WTC11 (cell line): ENCODE measurements around the gene FOXO3. TPM values are rescaled to one million over a fixed set of nuclear protein-coding genes. Genes with fewer than 3 reads are reported as not detected.

Experiments
- ATAC-seq: fragments of 200-7000 bp; cut with Tn5 transposase; 2 replicates; pipeline ENCODE4 v1.10.0; 2021; ENCODE audit warnings: mild to moderate bottlenecking, moderate library complexity
- CTCF ChIA-PET: fragments of 300-600 bp; sonication (Branson Sonifier 250); formaldehyde crosslinking; loops from one replicate; lab custom pipeline; 2021; ENCODE audit warnings: antibody characterized with exemption; lab: Charles Lee
- POLR2A ChIA-PET: fragments of 350-600 bp; sonication (Branson Sonifier 250); formaldehyde crosslinking; loops from one replicate; lab custom pipeline; 2021; ENCODE audit warnings: antibody characterized with exemption; lab: Charles Lee
- DNase-seq: peaks from one replicate; pipeline ENCODE4 v3.0.0; 2021; ENCODE audit warnings: low spot score
- H3K27ac Mint-ChIP-seq: 2 replicates; pipeline ENCODE4 v1.8.0; 2021; ENCODE audit warnings: mixed read lengths
- H3K27me3 Mint-ChIP-seq: 2 replicates; pipeline ENCODE4 v1.8.0; 2021; ENCODE audit warnings: low read depth, mild to moderate bottlenecking, moderate library complexity, mixed read lengths
- H3K36me3 Mint-ChIP-seq: 2 replicates; pipeline ENCODE4 v1.8.0; 2021; ENCODE audit warnings: mixed read lengths
- H3K4me1 Mint-ChIP-seq: 2 replicates; pipeline ENCODE4 v1.8.0; 2022; ENCODE audit warnings: mixed read lengths
- H3K4me3 Mint-ChIP-seq: 2 replicates; pipeline ENCODE4 v1.8.0; 2021; ENCODE audit warnings: mild to moderate bottlenecking, moderate library complexity, mixed read lengths
- H3K9me3 Mint-ChIP-seq: 2 replicates; pipeline ENCODE4 v1.8.0; 2021; ENCODE audit warnings: mixed read lengths
- ATF1 ChIP-seq: sonication (generic); formaldehyde crosslinking; IDR thresholded peaks from 2 replicates; pipeline ENCODE4 v1.8.1; 2023; ENCODE audit warnings: mild to moderate bottlenecking, moderate library complexity, missing genetic modification reagents
- CREB1 ChIP-seq: sonication (generic); formaldehyde crosslinking; IDR thresholded peaks from 2 replicates; pipeline ENCODE4 v1.8.0; 2023; ENCODE audit warnings: mild to moderate bottlenecking, missing genetic modification reagents
- FOXK1 ChIP-seq: sonication (generic); formaldehyde crosslinking; IDR thresholded peaks from 2 replicates; pipeline ENCODE4 v1.8.0; 2022; ENCODE audit warnings: mild to moderate bottlenecking, moderate library complexity, missing genetic modification reagents
- FOXP1 ChIP-seq: sonication (generic); formaldehyde crosslinking; IDR thresholded peaks from 2 replicates; pipeline ENCODE4 v1.8.0; 2022; ENCODE audit warnings: missing genetic modification reagents, mild to moderate bottlenecking, moderate library complexity, borderline replicate concordance
- GTF2I ChIP-seq: fragments of 250-450 bp; sonication (Bioruptor Pico); conservative IDR thresholded peaks from 2 replicates; pipeline ENCODE4 v1.4.0; 2021; ENCODE audit warnings: mild to moderate bottlenecking
- IRF2 ChIP-seq: sonication (generic); formaldehyde crosslinking; IDR thresholded peaks from 2 replicates; pipeline ENCODE4 v1.8.0; 2022; ENCODE audit warnings: low read depth, missing genetic modification reagents, borderline replicate concordance
- JUN ChIP-seq: sonication (generic); formaldehyde crosslinking; IDR thresholded peaks from 2 replicates; pipeline ENCODE4 v1.8.0; 2023; ENCODE audit warnings: mild to moderate bottlenecking, missing genetic modification reagents
- KAT7 ChIP-seq: sonication (generic); formaldehyde crosslinking; IDR thresholded peaks from 2 replicates; pipeline ENCODE4 v1.8.1; 2023; ENCODE audit warnings: missing genetic modification reagents, mild to moderate bottlenecking, borderline replicate concordance
- MXD4 ChIP-seq: fragments of 250-450 bp; sonication (Bioruptor Pico); IDR thresholded peaks from 2 replicates; pipeline ENCODE4 v1.8.0; 2021; ENCODE audit warnings: mild to moderate bottlenecking, moderate library complexity, borderline replicate concordance
- MYBL2 ChIP-seq: sonication (generic); formaldehyde crosslinking; IDR thresholded peaks from 2 replicates; pipeline ENCODE4 v1.8.1; 2023; ENCODE audit warnings: mild to moderate bottlenecking, moderate library complexity, missing genetic modification reagents
- NFYB ChIP-seq: sonication (generic); formaldehyde crosslinking; conservative IDR thresholded peaks from 2 replicates; pipeline ENCODE4 v1.8.0; 2022; ENCODE audit warnings: low read depth, missing genetic modification reagents
- SMAD4 ChIP-seq: sonication (generic); formaldehyde crosslinking; IDR thresholded peaks from 2 replicates; pipeline ENCODE4 v1.8.0; 2022; ENCODE audit warnings: mild to moderate bottlenecking, missing genetic modification reagents
- SP1 ChIP-seq: sonication (generic); formaldehyde crosslinking; conservative IDR thresholded peaks from 2 replicates; pipeline ENCODE4 v1.8.1; 2022; ENCODE audit warnings: missing genetic modification reagents
- TEAD4 ChIP-seq: sonication (generic); formaldehyde crosslinking; IDR thresholded peaks from 2 replicates; pipeline ENCODE4 v1.8.0; 2022; ENCODE audit warnings: mild to moderate bottlenecking, missing genetic modification reagents
- ZNF219 ChIP-seq: sonication (generic); formaldehyde crosslinking; IDR thresholded peaks from 2 replicates; pipeline ENCODE4 v1.8.0; 2023; ENCODE audit warnings: missing genetic modification reagents, mild to moderate bottlenecking, borderline replicate concordance
- ZNF232 ChIP-seq: sonication (generic); formaldehyde crosslinking; IDR thresholded peaks from 2 replicates; pipeline ENCODE4 v1.8.0; 2022; ENCODE audit warnings: mild to moderate bottlenecking, missing genetic modification reagents
- ZNF671 ChIP-seq: fragments of 250-450 bp; sonication (Bioruptor Pico); IDR thresholded peaks from 2 replicates; pipeline ENCODE4 v1.8.0; 2021; ENCODE audit warnings: mild to moderate bottlenecking
- total RNA-seq: library from RNA; stranded (reverse); gene quantifications from 3 replicates; pipeline ENCODE4 v1.2.3, GENCODE V29; 2021
- TF ChIP-seq, protein P1 (sequence below): sonication (generic); formaldehyde crosslinking; IDR thresholded peaks from 2 replicates; pipeline ENCODE4 v1.8.1; 2023; ENCODE audit warnings: mild to moderate bottlenecking, missing genetic modification reagents
- TF ChIP-seq, protein P2 (sequence below): fragments of 250-450 bp; sonication (Bioruptor Pico); IDR thresholded peaks from 2 replicates; pipeline ENCODE4 v1.9.0; 2021; ENCODE audit warnings: mild to moderate bottlenecking
- TF ChIP-seq, protein P3 (sequence below): sonication (generic); formaldehyde crosslinking; IDR thresholded peaks from 2 replicates; pipeline ENCODE4 v1.8.1; 2023; ENCODE audit warnings: mild to moderate bottlenecking, moderate library complexity, missing genetic modification reagents
- TF ChIP-seq, protein P4 (sequence below): sonication (generic); formaldehyde crosslinking; IDR thresholded peaks from 2 replicates; pipeline ENCODE4 v1.8.1; 2022; ENCODE audit warnings: low read depth, missing genetic modification reagents, borderline replicate concordance
- TF ChIP-seq, protein P5 (sequence below): sonication (generic); formaldehyde crosslinking; IDR thresholded peaks from 2 replicates; pipeline ENCODE4 v1.8.0; 2023; ENCODE audit warnings: missing genetic modification reagents
- TF ChIP-seq, protein P6 (sequence below): sonication (generic); formaldehyde crosslinking; IDR thresholded peaks from 2 replicates; pipeline ENCODE4 v1.8.1; 2023; ENCODE audit warnings: mild to moderate bottlenecking, missing genetic modification reagents, borderline replicate concordance

The FOXO3 gene
- total RNA-seq, 1 experiment from 2014 or later = 15.6 TPM

DNA sequence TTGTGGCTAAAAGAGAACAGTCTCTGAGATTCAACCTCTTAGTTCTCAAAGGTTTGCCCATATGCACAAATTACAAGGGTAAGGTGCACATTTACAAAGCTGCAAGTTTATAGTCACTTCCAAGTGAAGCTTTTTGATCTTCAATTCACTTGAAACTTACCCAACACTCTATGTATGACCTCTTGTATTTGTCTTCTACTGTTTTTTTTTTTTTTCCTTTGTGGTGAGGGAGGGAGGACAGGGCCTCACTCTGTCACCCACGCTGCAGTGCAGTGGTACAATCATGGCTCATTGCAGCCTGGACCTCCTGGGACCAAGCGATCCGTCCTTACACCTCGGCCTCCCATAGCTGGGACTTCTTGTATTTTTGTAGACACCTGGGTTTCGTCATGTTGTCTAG lies 4.5 kb upstream of the FOXO3 start:
- no peak for TF ChIP-seq MYBL2 (CRISPR knock-in tag)
- no peak for TF ChIP-seq NFYB (CRISPR knock-in tag)
- no peak for TF ChIP-seq GTF2I (CRISPR knock-in tag)
- TF ChIP-seq FOXP1 (CRISPR knock-in tag) = no peak
- no peak for TF ChIP-seq JUN (CRISPR knock-in tag)
- TF ChIP-seq, protein P1, sequence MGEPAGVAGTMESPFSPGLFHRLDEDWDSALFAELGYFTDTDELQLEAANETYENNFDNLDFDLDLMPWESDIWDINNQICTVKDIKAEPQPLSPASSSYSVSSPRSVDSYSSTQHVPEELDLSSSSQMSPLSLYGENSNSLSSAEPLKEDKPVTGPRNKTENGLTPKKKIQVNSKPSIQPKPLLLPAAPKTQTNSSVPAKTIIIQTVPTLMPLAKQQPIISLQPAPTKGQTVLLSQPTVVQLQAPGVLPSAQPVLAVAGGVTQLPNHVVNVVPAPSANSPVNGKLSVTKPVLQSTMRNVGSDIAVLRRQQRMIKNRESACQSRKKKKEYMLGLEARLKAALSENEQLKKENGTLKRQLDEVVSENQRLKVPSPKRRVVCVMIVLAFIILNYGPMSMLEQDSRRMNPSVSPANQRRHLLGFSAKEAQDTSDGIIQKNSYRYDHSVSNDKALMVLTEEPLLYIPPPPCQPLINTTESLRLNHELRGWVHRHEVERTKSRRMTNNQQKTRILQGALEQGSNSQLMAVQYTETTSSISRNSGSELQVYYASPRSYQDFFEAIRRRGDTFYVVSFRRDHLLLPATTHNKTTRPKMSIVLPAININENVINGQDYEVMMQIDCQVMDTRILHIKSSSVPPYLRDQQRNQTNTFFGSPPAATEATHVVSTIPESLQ (CRISPR knock-in tag) = no peak
- TF ChIP-seq, protein P2, sequence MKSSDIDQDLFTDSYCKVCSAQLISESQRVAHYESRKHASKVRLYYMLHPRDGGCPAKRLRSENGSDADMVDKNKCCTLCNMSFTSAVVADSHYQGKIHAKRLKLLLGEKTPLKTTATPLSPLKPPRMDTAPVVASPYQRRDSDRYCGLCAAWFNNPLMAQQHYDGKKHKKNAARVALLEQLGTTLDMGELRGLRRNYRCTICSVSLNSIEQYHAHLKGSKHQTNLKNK (CRISPR knock-in tag) = no peak
- TF ChIP-seq, protein P3, sequence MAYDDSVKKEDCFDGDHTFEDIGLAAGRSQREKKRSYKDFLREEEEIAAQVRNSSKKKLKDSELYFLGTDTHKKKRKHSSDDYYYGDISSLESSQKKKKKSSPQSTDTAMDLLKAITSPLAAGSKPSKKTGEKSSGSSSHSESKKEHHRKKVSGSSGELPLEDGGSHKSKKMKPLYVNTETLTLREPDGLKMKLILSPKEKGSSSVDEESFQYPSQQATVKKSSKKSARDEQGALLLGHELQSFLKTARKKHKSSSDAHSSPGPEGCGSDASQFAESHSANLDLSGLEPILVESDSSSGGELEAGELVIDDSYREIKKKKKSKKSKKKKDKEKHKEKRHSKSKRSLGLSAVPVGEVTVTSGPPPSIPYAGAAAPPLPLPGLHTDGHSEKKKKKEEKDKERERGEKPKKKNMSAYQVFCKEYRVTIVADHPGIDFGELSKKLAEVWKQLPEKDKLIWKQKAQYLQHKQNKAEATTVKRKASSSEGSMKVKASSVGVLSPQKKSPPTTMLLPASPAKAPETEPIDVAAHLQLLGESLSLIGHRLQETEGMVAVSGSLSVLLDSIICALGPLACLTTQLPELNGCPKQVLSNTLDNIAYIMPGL = no peak
- no peak for TF ChIP-seq ATF1
- TF ChIP-seq MXD4 (CRISPR knock-in tag) = no peak
- no peak for TF ChIP-seq ZNF219
- no peak for TF ChIP-seq SP1 (CRISPR knock-in tag)
- TF ChIP-seq ZNF671 (CRISPR knock-in tag) = no peak
- TF ChIP-seq CREB1 (CRISPR knock-in tag) = no peak
- no peak for TF ChIP-seq SMAD4 (CRISPR knock-in tag)
- no peak for TF ChIP-seq TEAD4 (CRISPR knock-in tag)
- TF ChIP-seq, protein P4, sequence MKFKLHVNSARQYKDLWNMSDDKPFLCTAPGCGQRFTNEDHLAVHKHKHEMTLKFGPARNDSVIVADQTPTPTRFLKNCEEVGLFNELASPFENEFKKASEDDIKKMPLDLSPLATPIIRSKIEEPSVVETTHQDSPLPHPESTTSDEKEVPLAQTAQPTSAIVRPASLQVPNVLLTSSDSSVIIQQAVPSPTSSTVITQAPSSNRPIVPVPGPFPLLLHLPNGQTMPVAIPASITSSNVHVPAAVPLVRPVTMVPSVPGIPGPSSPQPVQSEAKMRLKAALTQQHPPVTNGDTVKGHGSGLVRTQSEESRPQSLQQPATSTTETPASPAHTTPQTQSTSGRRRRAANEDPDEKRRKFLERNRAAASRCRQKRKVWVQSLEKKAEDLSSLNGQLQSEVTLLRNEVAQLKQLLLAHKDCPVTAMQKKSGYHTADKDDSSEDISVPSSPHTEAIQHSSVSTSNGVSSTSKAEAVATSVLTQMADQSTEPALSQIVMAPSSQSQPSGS (CRISPR knock-in tag) = no peak
- no peak for TF ChIP-seq FOXK1 (CRISPR knock-in tag)
- TF ChIP-seq, protein P5, sequence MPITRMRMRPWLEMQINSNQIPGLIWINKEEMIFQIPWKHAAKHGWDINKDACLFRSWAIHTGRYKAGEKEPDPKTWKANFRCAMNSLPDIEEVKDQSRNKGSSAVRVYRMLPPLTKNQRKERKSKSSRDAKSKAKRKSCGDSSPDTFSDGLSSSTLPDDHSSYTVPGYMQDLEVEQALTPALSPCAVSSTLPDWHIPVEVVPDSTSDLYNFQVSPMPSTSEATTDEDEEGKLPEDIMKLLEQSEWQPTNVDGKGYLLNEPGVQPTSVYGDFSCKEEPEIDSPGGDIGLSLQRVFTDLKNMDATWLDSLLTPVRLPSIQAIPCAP (CRISPR knock-in tag) = no peak
- no peak for TF ChIP-seq ZNF232 (CRISPR knock-in tag)
- H3K27ac Mint-ChIP-seq = no peak overlapping the region
- peaks cover 32% of the 10 kb centered on the region for H3K27me3 Mint-ChIP-seq
- peaks cover 7% of the 10 kb centered on the region for H3K4me1 Mint-ChIP-seq
- DNase-seq = no peak
- ChIA-PET CTCF (interaction anchor here (1.0 to 3.0 kb wide), 4 partner anchors 14 to 337 kb away, joined by 3 to 18 read pairs (median 10); no protein-coding TSS in a partner anchor), POLR2A (interaction anchor here (1.5 kb wide), 1 partner anchor 538 kb away, joined by 4 read pairs; no protein-coding TSS in a partner anchor)
- no peaks in the 10 kb centered on the region for H3K9me3 Mint-ChIP-seq
- H3K36me3 Mint-ChIP-seq = no peaks in the 10 kb centered on the region
- no peak overlapping the region for H3K4me3 Mint-ChIP-seq
- no peak for ATAC-seq

DNA sequence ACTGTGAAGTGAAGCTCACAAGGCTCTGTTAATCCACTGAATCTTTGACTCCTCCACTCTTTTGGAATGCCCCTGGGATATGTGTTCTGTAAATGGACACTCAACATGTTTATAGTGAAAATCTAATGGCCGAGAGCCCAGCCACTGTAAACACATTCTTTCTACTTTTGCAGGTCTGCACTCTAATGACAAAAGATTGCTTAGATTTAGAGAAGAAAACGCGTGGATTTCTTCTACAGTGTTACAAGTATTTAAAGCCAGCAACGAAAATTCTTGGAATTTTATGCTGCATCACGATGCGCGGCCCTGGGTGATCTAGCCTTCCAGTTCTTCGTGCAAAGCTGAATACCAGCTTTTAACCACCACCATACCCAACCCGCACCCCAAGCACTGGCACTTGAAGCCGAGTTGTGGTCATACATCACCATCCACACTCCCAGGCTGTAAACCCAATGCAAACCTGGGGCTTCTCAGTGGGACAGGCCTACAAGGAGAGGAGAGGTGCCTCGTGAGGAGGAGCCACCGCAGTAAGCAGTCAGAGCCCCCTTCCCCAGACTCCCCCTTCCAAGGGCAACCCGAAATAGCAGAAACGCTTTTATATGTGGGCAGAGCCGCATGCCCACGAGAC lies 3.7 kb upstream of the FOXO3 start:
- peak overlapping the region; percentile 19; the same call in 1 of the 2 replicates for H3K27ac Mint-ChIP-seq
- ATAC-seq = no peak
- POLR2A ChIA-PET = interaction anchor here (1.5 kb wide), 1 partner anchor 537 kb away, joined by 4 read pairs; no protein-coding TSS in a partner anchor
- no peak for TF ChIP-seq FOXP1 (CRISPR knock-in tag)
- TF ChIP-seq IRF2 = no peak
- no peak for TF ChIP-seq KAT7 (CRISPR knock-in tag)
- TF ChIP-seq, protein P6, sequence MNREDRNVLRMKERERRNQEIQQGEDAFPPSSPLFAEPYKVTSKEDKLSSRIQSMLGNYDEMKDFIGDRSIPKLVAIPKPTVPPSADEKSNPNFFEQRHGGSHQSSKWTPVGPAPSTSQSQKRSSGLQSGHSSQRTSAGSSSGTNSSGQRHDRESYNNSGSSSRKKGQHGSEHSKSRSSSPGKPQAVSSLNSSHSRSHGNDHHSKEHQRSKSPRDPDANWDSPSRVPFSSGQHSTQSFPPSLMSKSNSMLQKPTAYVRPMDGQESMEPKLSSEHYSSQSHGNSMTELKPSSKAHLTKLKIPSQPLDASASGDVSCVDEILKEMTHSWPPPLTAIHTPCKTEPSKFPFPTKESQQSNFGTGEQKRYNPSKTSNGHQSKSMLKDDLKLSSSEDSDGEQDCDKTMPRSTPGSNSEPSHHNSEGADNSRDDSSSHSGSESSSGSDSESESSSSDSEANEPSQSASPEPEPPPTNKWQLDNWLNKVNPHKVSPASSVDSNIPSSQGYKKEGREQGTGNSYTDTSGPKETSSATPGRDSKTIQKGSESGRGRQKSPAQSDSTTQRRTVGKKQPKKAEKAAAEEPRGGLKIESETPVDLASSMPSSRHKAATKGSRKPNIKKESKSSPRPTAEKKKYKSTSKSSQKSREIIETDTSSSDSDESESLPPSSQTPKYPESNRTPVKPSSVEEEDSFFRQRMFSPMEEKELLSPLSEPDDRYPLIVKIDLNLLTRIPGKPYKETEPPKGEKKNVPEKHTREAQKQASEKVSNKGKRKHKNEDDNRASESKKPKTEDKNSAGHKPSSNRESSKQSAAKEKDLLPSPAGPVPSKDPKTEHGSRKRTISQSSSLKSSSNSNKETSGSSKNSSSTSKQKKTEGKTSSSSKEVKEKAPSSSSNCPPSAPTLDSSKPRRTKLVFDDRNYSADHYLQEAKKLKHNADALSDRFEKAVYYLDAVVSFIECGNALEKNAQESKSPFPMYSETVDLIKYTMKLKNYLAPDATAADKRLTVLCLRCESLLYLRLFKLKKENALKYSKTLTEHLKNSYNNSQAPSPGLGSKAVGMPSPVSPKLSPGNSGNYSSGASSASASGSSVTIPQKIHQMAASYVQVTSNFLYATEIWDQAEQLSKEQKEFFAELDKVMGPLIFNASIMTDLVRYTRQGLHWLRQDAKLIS (CRISPR knock-in tag) = no peak
- TF ChIP-seq, protein P3 = no peak

More for the DNA sequence above, 3.7 kb upstream of the FOXO3 start:
- peaks cover 37% of the 10 kb centered on the region for H3K27me3 Mint-ChIP-seq
- peak overlapping the region; percentile 75 for H3K4me3 Mint-ChIP-seq
- H3K4me1 Mint-ChIP-seq = peaks cover 7% of the 10 kb centered on the region
- no peaks in the 10 kb centered on the region for H3K36me3 Mint-ChIP-seq
- no peak for DNase-seq
- CTCF ChIA-PET = interaction anchor here (0.6 to 3.0 kb wide), 6 partner anchors 15 to 336 kb away, joined by 3 to 18 read pairs (median 4); no protein-coding TSS in a partner anchor
- H3K9me3 Mint-ChIP-seq = no peaks in the 10 kb centered on the region
